IMR-90 (cell line): ENCODE measurements around the gene MFSD12. TPM values are rescaled to one million over a fixed set of nuclear protein-coding genes. Genes with fewer than 3 reads are reported as not detected.

Experiments
- ATAC-seq: fragments of 200-7000 bp; cut with Tn5 transposase; 2 replicates; pipeline ENCODE4 v1.9.1; 2020; ENCODE audit warnings: low read depth, mild to moderate bottlenecking, moderate library complexity
- BruUV-seq: library from RNA; stranded (reverse); fragments of 400-500 nt; replicated peaks from 2 replicates; lab custom pipeline; 2021; lab: Mats Ljungman, UMichigan
- CTCF ChIA-PET: fragments of 300-600 bp; formaldehyde crosslinking; extraction: SDS; loops from one replicate; lab custom pipeline; 2021; ENCODE audit warnings: antibody characterized with exemption; lab: Yijun Ruan, JAX
- POLR2A ChIA-PET: fragments of 300-600 bp; sonication (Branson Sonifier 250); formaldehyde crosslinking; loops from one replicate; lab custom pipeline; 2022; ENCODE audit warnings: antibody characterized with exemption; ENCODE audit not compliant: unreplicated experiment; lab: Charles Lee
- DNase-seq: peaks from one replicate; pipeline ENCODE4 v3.0.0; 2013
- H2AFZ ChIP-seq: replicated peaks from 2 replicates; pipeline ENCODE3; 2013; ENCODE audit warnings: low read length, mild to moderate bottlenecking; ENCODE audit not compliant: poor library complexity
- H2AK5ac ChIP-seq: 2 replicates; pipeline ENCODE4 v1.6.1; 2013; ENCODE audit warnings: low read depth, low read length, inconsistent platforms
- H2AK9ac ChIP-seq: replicated peaks from 2 replicates; pipeline ENCODE3; 2013; ENCODE audit warnings: mild to moderate bottlenecking, low read depth, low read length, moderate library complexity; ENCODE audit not compliant: poor library complexity
- H2BK120ac ChIP-seq: 2 replicates; pipeline ENCODE4 v1.6.1; 2013; ENCODE audit warnings: low read depth, low read length, inconsistent platforms
- H2BK15ac ChIP-seq: 3 replicates; pipeline ENCODE4 v1.6.1; 2013; ENCODE audit warnings: low read depth, low read length, inconsistent platforms
- H2BK20ac ChIP-seq: 2 replicates; pipeline ENCODE4 v1.6.1; 2013; ENCODE audit warnings: low read depth, mild to moderate bottlenecking, inconsistent platforms, low read length, moderate library complexity
- H2BK5ac ChIP-seq: 2 replicates; pipeline ENCODE4 v1.6.1; 2013; ENCODE audit warnings: mild to moderate bottlenecking, low read depth, low read length, inconsistent platforms; ENCODE audit not compliant: poor library complexity, severe bottlenecking
- H3K14ac ChIP-seq: replicated peaks from 2 replicates; pipeline ENCODE4 v1.6.1; 2013; ENCODE audit warnings: low read depth, low read length, inconsistent platforms
- H3K18ac ChIP-seq: 2 replicates; pipeline ENCODE4 v1.6.1; 2013; ENCODE audit warnings: low read depth, low read length, control low read depth
- H3K23ac ChIP-seq: 2 replicates; pipeline ENCODE4 v1.6.1; 2013; ENCODE audit warnings: low read depth, low read length, inconsistent platforms
- H3K27ac ChIP-seq: 2 replicates; pipeline ENCODE4 v1.5.1; 2013; ENCODE audit warnings: mild to moderate bottlenecking, control low read depth, low read length; ENCODE audit not compliant: insufficient read depth
- H3K27me3 ChIP-seq: 2 replicates; pipeline ENCODE4 v1.6.1; 2013; ENCODE audit warnings: low read length; ENCODE audit not compliant: control insufficient read depth, insufficient read depth
- H3K36me3 ChIP-seq: 2 replicates; pipeline ENCODE4 v1.6.1; 2013; ENCODE audit warnings: low read length, mixed read lengths; ENCODE audit not compliant: control insufficient read depth, insufficient read depth
- H3K4ac ChIP-seq: 2 replicates; pipeline ENCODE4 v1.6.1; 2013; ENCODE audit warnings: low read depth, low read length, inconsistent platforms
- H3K4me1 ChIP-seq: 2 replicates; pipeline ENCODE4 v1.6.1; 2013; ENCODE audit warnings: low read length, mixed read lengths; ENCODE audit not compliant: control insufficient read depth, insufficient read depth
- H3K4me2 ChIP-seq: 2 replicates; pipeline ENCODE4 v1.6.1; 2013; ENCODE audit warnings: low read depth, mild to moderate bottlenecking, control low read depth, low read length, moderate library complexity
- H3K4me3 ChIP-seq: 2 replicates; pipeline ENCODE4 v1.5.1; 2013; ENCODE audit warnings: low read depth, mild to moderate bottlenecking, control low read depth, low read length, moderate library complexity; ENCODE audit not compliant: insufficient read depth
- H3K56ac ChIP-seq: 2 replicates; pipeline ENCODE4 v1.6.1; 2013; ENCODE audit warnings: low read length, inconsistent platforms; ENCODE audit not compliant: insufficient read depth; ENCODE audit errors: extremely low read depth
- H3K79me1 ChIP-seq, 2 experiments: 2 replicates each; pipeline ENCODE4 v1.6.1; 2013; ENCODE audit warnings: low read length in 2 of 2, inconsistent platforms in 1 of 2, low read depth in 1 of 2
- H3K9ac ChIP-seq: 2 replicates; pipeline ENCODE4 v1.6.1; 2013; ENCODE audit warnings: low read depth, low read length, control low read depth
- H3K9me1 ChIP-seq: 2 replicates; pipeline ENCODE4 v1.6.1; 2013; ENCODE audit warnings: low read length, inconsistent platforms; ENCODE audit not compliant: insufficient read depth
- H3K9me3 ChIP-seq: 2 replicates; pipeline ENCODE4 v1.6.1; 2013; ENCODE audit warnings: low read length; ENCODE audit not compliant: control insufficient read depth, insufficient read depth
- H4K20me1 ChIP-seq: 2 replicates; pipeline ENCODE4 v1.6.1; 2013; ENCODE audit warnings: low read length, inconsistent platforms; ENCODE audit not compliant: insufficient read depth
- H4K5ac ChIP-seq: 2 replicates; pipeline ENCODE4 v1.6.1; 2013; ENCODE audit warnings: mild to moderate bottlenecking, low read depth, low read length, control low read depth
- H4K8ac ChIP-seq, 2 experiments: 2 replicates each; pipeline ENCODE4 v1.6.1; 2013; ENCODE audit warnings: low read depth in 2 of 2, low read length in 2 of 2, control low read depth in 1 of 2, inconsistent platforms in 1 of 2
- H4K91ac ChIP-seq: 2 replicates; pipeline ENCODE4 v1.6.1; 2013; ENCODE audit warnings: low read depth, low read length, inconsistent platforms; ENCODE audit not compliant: insufficient read depth
- CHD1 ChIP-seq: IDR thresholded peaks from 2 replicates; pipeline ENCODE4 v1.6.1; 2012; ENCODE audit warnings: low read depth, low read length, improper control_type of control experiment
- FOS ChIP-seq: fragments of 150-350 bp; IDR thresholded peaks from 2 replicates; pipeline ENCODE4 v1.6.1; 2016; ENCODE audit warnings: low read depth, low read length
- MAZ ChIP-seq: IDR thresholded peaks from 2 replicates; pipeline ENCODE4 v1.6.1; 2012; ENCODE audit warnings: low read depth, mild to moderate bottlenecking, low read length, improper control_type of control experiment, moderate library complexity, borderline replicate concordance
- MXI1 ChIP-seq: IDR thresholded peaks from 2 replicates; pipeline ENCODE4 v1.6.1; 2012; ENCODE audit warnings: low read depth, mild to moderate bottlenecking, low read length, moderate library complexity, borderline replicate concordance
- POLR2A ChIP-seq: IDR thresholded peaks from 2 replicates; pipeline ENCODE4 v1.6.1; 2012; ENCODE audit warnings: mild to moderate bottlenecking, low read depth, low read length
- RFX5 ChIP-seq: IDR thresholded peaks from 2 replicates; pipeline ENCODE4 v1.8.0; 2012; ENCODE audit warnings: low read depth, mild to moderate bottlenecking, low read length, moderate library complexity
- SMC3 ChIP-seq: fragments of 150-350 bp; IDR thresholded peaks from 2 replicates; pipeline ENCODE4 v1.6.1; 2016; ENCODE audit warnings: low read depth, mild to moderate bottlenecking, antibody characterized with exemption, low read length, moderate library complexity
- WGBS, 2 experiments: methylation state at CpG; one replicate each; pipeline versions ENCODE4 v1.1.5 to v1.1.7; 2013; ENCODE audit warnings: missing lambda C conversion rate in 2 of 2; ENCODE audit not compliant: insufficient read length in 1 of 2; ENCODE audit errors: extremely low coverage in 2 of 2; 5-methylcytosine and 5-hydroxymethylcytosine counted together
- dilution Hi-C: fragments of 300-500 bp; cut with HindIII; formaldehyde crosslinking; loops from one replicate; pipeline ENCODE4 v1.14.3; 2018; ENCODE audit warnings: low sequenced_read_pairs; ENCODE audit not compliant: unreplicated experiment
- in situ Hi-C: fragments of 300-500 bp; cut with MboI; formaldehyde crosslinking; loops from 3 replicates; pipeline ENCODE4 v1.14.3; 2019; ENCODE audit warnings: low sequenced_read_pairs, inconsistent platforms, mixed read lengths
- intact Hi-C: fragments of 100-400 bp; cut with micrococcal nuclease; formaldehyde crosslinking; loops from 2 replicates; pipeline ENCODE4 v1.10.0; 2022
- polyA plus RNA-seq, 3 experiments: library from polyadenylated mRNA; depleted of rRNA; stranded (reverse); fragments of >200 nt; gene quantifications; 2 replicates each; pipeline ENCODE4 v1.2.3, GENCODE V29; 2012; ENCODE audit warnings: low replicate concordance in 1 of 3
- total RNA-seq: library from RNA; depleted of rRNA; stranded (reverse); fragments of >200 nt; gene quantifications from 2 replicates; pipeline ENCODE4 v1.2.3, GENCODE V29; 2012
- TF ChIP-seq, protein P1 (sequence below): conservative IDR thresholded peaks from 2 replicates; pipeline ENCODE4 v1.5.1; 2012; ENCODE audit warnings: mild to moderate bottlenecking, low read depth, low read length, improper control_type of control experiment
- TF ChIP-seq, protein P2 (sequence below): fragments of 150-350 bp; IDR thresholded peaks from 2 replicates; pipeline ENCODE4 v1.6.1; 2017; ENCODE audit warnings: mild to moderate bottlenecking, antibody characterized with exemption, low read length, low read depth

Gene MFSD12
- total and polyA plus RNA-seq, 2 of the 4 experiments (the other 2 are of a cell fraction) = 20.4 to 77.2 TPM

DNA sequence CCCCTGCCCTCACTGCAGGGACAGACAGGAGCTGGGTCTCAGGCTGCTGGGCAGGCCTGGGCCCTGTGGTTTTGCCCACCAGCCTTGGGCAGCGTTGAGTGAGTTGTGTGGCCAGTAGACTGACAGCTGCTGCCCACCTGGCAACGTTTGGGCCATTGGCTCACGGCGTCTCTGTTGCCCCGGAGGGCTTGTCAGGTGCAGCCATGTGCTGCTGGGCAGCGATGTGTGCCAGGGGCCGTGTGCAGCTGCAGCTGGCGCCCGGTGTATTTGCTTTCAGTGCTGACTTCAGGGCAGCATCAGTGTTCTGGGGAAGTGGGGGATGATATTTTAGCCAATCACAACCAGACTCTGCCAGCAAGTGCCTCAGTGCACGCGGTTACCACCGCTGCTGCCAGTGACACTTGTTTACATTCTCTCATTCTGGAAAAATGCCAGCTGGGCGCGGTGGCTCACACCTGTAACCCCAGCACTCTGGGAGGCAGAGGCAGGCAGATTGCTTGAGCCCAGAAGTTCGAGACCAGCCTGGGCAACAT is 40.6 kb downstream of the MFSD12 start:
- H3K9ac ChIP-seq = no peak overlapping the region
- no peak overlapping the region for H3K4me2 ChIP-seq

More for the DNA sequence above, 40.6 kb downstream of the MFSD12 start:
- Histone ChIP-seq H4K91ac (no peak overlapping the region), H2BK20ac (no peak overlapping the region), H3K9me1 (peaks cover 23% of the 10 kb centered on the region; the same call in 1 of the 2 replicates), H3K18ac (no peak overlapping the region), H3K14ac (no peak overlapping the region), H2AK9ac (no peak overlapping the region), H2BK15ac (no peak overlapping the region), H3K23ac (no peak overlapping the region), H3K27me3 (no peaks in the 10 kb centered on the region), H4K20me1 (peaks cover 99% of the 10 kb centered on the region), H3K4me3 (no peak overlapping the region), H4K8ac (no peak overlapping the region), H3K79me1 (peaks cover 12 to 97% of the 10 kb centered on the region in 2 experiments), H2AFZ (no peak overlapping the region), H4K5ac (no peak overlapping the region), H3K4ac (no peak overlapping the region), H2BK5ac (no peak overlapping the region), H3K4me1 (peaks cover 13% of the 10 kb centered on the region), H2AK5ac (no peak overlapping the region), H3K56ac (no peak overlapping the region), H2BK120ac (no peak overlapping the region), H3K27ac (no peak overlapping the region), H3K9me3 (no peaks in the 10 kb centered on the region), H3K36me3 (peaks cover 12% of the 10 kb centered on the region; the same call in 1 of the 2 replicates)
- no TSS peak for BruUV-seq
- TF ChIP-seq, protein P1, sequence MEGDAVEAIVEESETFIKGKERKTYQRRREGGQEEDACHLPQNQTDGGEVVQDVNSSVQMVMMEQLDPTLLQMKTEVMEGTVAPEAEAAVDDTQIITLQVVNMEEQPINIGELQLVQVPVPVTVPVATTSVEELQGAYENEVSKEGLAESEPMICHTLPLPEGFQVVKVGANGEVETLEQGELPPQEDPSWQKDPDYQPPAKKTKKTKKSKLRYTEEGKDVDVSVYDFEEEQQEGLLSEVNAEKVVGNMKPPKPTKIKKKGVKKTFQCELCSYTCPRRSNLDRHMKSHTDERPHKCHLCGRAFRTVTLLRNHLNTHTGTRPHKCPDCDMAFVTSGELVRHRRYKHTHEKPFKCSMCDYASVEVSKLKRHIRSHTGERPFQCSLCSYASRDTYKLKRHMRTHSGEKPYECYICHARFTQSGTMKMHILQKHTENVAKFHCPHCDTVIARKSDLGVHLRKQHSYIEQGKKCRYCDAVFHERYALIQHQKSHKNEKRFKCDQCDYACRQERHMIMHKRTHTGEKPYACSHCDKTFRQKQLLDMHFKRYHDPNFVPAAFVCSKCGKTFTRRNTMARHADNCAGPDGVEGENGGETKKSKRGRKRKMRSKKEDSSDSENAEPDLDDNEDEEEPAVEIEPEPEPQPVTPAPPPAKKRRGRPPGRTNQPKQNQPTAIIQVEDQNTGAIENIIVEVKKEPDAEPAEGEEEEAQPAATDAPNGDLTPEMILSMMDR = no peak
- no peak for TF ChIP-seq FOS
- TF ChIP-seq MXI1 = no peak
- no peak for TF ChIP-seq SMC3
- no peak for TF ChIP-seq MAZ
- TF ChIP-seq CHD1 = no peak
- TF ChIP-seq RFX5 = no peak
- TF ChIP-seq, protein P2, sequence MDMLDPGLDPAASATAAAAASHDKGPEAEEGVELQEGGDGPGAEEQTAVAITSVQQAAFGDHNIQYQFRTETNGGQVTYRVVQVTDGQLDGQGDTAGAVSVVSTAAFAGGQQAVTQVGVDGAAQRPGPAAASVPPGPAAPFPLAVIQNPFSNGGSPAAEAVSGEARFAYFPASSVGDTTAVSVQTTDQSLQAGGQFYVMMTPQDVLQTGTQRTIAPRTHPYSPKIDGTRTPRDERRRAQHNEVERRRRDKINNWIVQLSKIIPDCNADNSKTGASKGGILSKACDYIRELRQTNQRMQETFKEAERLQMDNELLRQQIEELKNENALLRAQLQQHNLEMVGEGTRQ = no peak
- no peak for TF ChIP-seq POLR2A
- dilution Hi-C loops = no loop called here
- CTCF ChIA-PET = interaction anchor here (0.9 kb wide), 1 partner anchor 28 kb away, joined by 3 read pairs; no protein-coding TSS in a partner anchor
- no peak for DNase-seq
- intact Hi-C loops = no loop called here
- 87% methylated on average over 7 of the region's 15 CpGs; no CpG with 5 or more reads in 1 of the 2 experiments for whole genome bisulfite sequencing, 2 experiments
- in situ Hi-C loops = no loop called here
- POLR2A ChIA-PET = no interaction called here
- ATAC-seq = no peak
